H7 (cell line): Measurements from ENCODE around the gene REXO1. TPM values are rescaled to one million over a fixed set of nuclear protein-coding genes. Genes with fewer than 3 reads are reported as not detected.

Experiments used
- DNase-seq: peaks from one replicate; pipeline ENCODE4 v3.0.0; 2012
- H3K27me3 ChIP-seq: 2 replicates; pipeline ENCODE4 v1.6.0; 2011; ENCODE audit warnings: mild to moderate bottlenecking, low read length; ENCODE audit not compliant: control insufficient read depth, insufficient read depth
- H3K36me3 ChIP-seq: replicated peaks from 2 replicates; pipeline ENCODE4 v1.5.1; 2011; ENCODE audit warnings: low read length; ENCODE audit not compliant: control insufficient read depth, insufficient read depth
- H3K4me3 ChIP-seq: 2 replicates; pipeline ENCODE4 v1.5.1; 2011; ENCODE audit warnings: low read depth, mild to moderate bottlenecking, control low read depth, low read length, moderate library complexity; ENCODE audit not compliant: insufficient read depth
- total RNA-seq: library from RNA; depleted of rRNA; stranded (reverse); fragments of >200 nt; shearing (Covaris generic); gene quantifications from 2 replicates; pipeline ENCODE4 v1.2.3, GENCODE V29; 2014

REXO1 gene
- total RNA-seq, 1 experiment from 2014 or later: 19.8 TPM

DNA sequence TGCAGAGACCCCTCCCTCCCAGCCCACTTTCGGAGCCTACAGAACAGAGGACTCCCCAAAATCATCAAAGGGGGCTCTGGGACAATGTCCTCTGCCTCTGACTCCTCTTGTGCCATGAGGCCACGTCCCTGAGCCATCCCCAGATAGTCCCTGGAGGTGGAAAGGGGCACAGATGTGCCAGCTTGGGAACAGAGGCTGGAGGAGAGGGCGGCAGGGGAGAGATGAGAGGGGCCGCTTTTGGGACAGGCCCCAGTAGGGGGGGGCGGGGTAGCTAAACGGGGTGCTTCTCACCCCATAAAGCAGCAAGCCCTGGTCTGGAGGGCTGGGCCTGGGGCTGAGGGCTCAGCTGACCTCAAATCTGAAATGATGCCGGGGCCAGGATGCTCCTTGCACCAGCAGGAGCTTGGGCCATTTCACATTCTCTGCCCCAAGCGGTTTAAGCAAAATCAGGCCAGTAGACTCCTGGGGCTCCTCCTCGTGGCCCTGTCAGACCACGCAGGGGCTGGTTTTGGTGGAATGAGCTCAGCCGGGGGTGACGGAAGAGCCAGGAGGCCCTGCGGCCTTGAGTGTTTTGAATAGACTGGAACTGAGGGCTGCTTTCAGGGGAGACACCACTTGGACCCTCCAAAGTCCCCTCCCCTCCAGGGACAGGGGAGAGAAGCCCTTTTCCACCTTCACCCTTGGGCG lies 67.9 kb downstream of the REXO1 start:
- DNase-seq: no peak
- Histone ChIP-seq H3K4me3 (no peak overlapping the region), H3K27me3 (peaks cover 51% of the 10 kb centered on the region), H3K36me3 (no peaks in the 10 kb centered on the region)

DNA sequence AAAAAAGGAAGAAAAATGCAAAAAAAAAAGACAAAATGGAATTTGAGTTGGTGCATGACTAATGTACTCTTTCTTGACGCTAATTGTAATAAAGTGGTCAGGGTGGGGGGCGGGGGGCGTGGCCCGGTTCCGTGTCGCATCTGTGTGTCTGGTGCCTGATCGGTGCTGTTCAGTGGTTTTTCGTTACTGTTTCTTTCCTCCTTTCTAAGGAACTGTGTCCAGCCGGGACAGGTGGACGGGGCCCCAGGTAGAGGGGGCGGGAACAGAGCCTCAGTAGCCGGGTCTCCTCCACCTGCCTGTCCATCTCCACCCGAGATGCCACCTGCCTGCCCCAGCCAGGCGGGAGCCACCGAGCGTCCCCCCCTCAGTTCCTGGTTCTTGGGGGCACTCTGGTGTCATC lies 68.7 kb downstream of the REXO1 start:
- Histone ChIP-seq H3K27me3 (peaks cover 59% of the 10 kb centered on the region), H3K4me3 (no peak overlapping the region), H3K36me3 (no peaks in the 10 kb centered on the region)
- DNase-seq: peak; percentile 64

DNA sequence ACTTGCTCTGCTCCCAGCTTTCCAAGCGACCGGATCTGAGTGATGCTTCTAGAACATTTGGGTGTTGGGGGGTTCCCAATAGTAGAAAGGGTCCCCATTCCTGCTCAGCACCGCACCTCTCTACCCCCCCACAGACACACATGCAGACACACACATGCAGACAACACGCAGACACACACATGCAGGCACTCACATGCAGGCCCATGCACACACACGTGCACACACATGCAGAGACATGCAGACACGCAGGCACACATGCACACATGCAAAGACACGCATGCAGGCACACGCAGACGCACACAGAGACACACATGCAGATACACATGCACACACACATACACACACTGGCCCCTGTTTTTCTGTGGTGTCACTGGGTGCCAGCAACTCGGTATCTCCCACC lies 71.1 kb downstream of the REXO1 start:
- Histone ChIP-seq H3K4me3 (no peak overlapping the region), H3K36me3 (no peaks in the 10 kb centered on the region), H3K27me3 (peaks cover 73% of the 10 kb centered on the region)
- no peak for DNase-seq

DNA sequence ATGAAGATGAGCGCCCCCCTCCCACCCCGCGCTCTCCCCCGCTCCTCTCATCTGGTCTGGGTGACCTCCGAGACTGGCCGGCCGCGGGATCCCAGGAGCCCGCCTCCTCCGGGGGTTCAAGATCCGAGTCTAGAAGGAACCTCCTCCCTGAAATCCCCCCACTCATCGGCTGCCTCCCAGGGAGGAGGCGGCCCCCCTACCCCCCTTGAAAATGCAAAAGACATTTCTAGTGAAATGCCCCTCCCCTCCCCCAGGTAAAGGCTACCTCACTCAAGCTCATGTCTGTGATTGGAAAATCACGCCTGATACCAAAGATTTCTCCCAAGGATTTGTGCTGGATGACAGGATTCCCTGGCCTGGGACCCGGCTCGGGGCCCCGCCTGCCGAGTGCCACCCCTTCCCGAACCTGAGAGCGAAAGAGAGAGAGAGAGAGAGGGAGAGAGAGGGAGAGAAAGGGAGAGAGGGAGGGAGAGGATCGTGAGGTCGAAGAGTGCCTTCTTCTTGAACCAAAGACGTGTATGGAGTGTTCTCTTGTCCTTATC lies 71.6 kb downstream of the REXO1 start:
- H3K27me3 ChIP-seq: peaks cover 73% of the 10 kb centered on the region
- H3K36me3 ChIP-seq: no peaks in the 10 kb centered on the region
- peak overlapping the region; percentile 22; the same call in 1 of the 2 replicates for H3K4me3 ChIP-seq
- peak; percentile 75 for DNase-seq

DNA sequence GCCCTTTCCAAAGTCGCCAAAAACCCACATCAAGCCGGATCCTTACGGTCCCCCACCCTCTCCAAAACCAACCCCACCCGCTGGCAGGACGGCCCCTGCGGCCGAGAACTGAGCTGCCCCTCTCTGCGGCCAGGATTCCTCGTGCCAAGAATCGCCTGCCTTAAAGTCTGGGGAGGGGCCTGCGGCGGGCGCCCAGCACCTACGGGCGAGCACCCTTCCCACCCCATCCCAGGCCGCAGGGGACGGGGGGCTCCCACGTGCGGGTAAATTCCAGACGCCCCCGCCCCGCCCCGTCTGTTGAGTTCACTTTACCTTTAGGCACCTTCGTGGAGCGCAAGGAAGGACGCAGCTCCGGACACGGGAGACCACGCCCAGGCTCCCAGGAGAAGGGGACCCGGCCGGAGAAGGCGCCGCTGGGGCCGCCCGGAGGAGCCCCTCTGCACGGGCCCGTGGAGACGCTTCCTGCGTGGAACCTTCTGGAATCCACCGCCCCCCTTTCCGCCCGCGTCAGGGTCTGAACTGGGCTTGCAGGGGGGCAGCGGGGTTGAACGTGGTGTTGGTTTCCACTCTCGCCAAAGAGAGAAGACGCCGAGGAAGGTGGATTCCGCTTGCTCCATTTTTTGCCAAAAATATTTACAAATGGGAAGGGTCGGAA lies 72.2 kb downstream of the REXO1 start:
- Histone ChIP-seq H3K36me3 (no peaks in the 10 kb centered on the region), H3K27me3 (peaks cover 73% of the 10 kb centered on the region), H3K4me3 (peak overlapping the region; percentile 22; the same call in 1 of the 2 replicates)
- DNase-seq: peak; percentile 77

DNA sequence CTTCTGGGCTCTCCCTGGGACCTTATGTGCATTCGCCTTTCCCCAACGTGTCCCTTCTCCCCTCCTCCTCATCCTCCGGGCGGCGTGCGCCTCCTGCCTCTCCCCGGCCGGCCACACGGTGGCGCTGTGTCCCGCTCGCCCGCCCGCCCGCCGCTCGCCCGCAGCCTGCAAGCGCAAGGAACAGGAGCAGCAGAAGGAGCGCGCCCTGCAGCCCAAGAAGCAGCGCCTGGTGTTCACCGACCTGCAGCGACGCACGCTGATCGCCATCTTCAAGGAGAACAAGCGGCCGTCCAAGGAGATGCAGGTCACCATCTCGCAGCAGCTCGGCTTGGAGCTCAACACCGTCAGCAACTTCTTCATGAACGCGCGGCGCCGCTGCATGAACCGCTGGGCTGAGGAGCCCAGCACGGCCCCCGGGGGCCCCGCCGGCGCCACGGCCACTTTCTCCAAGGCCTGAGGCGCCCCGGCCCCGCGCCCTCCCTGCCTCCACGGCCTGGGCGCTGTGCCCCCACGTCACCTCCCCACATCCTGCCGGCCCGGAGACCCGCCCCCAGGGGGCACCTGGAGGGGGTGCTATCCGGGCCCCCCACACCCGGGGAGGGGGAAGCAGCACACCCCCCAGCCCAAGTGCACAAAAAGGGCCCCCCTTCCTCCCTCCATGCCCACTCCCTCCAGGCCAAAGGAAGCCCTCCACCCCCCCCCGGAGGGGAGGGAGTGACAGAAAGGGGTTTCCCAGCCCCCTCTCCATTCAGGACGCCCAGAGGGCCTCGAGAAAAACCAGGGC lies 73.1 kb downstream of the REXO1 start:
- DNase-seq: peak; percentile 95
- peaks cover 67% of the 10 kb centered on the region for H3K27me3 ChIP-seq
- no peaks in the 10 kb centered on the region for H3K36me3 ChIP-seq
- peak overlapping the region; percentile 42 for H3K4me3 ChIP-seq

DNA sequence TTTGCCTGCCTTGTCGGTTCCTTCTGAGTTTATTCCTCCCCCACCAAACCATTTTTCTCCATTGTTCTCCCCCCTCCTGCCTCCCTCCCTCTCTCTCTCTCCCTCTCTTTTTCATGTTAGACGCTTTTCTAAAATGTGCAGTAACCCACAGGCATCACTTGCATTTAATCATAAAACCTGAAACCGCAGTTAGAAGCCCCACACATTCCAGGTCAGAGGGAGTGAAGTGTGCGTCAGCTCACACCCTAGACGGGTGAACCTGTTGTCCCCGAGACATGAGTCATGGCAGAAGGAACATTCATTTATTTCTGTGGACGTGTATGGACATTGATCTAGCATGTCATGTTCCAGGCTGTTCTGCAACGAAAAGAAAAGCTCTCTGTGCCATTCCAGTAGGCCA lies 75.1 kb downstream of the REXO1 start:
- peaks cover 63% of the 10 kb centered on the region for H3K27me3 ChIP-seq
- H3K4me3 ChIP-seq: no peak overlapping the region
- DNase-seq: no peak
- H3K36me3 ChIP-seq: no peaks in the 10 kb centered on the region

DNA sequence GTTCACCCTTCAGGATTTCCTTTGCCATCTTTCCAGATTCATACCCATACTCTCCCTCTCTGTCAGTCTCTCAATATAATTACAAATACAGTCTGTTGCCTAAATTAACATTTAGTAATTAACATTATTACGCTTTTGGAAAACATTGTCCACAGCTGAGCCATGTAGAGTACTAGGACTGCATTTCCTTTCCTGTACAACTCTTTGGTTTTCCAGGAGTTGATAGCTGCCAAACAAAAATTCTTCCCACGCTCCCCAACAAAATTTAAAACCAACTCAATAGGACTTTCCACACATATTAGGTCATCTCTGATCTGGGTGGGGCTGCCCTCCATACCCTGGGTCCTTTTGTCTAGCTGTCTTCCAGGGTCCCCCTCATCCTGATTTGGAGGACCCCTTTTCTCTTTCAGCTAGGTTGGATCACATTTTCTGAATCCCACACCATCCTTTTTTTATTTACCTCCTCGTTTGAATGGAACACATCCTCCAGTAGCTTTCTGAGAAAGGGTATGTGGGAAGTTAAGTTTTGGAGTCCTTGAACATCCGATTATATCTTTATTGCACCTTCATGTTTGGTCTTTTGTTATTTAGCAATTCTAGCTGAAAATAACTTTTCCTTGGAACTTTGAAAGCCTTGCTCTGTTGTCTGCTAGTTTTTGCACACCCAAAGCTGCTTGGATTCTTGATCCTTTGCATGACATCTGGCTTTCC lies 77.3 kb downstream of the REXO1 start:
- H3K27me3 ChIP-seq: peaks cover 66% of the 10 kb centered on the region

DNA sequence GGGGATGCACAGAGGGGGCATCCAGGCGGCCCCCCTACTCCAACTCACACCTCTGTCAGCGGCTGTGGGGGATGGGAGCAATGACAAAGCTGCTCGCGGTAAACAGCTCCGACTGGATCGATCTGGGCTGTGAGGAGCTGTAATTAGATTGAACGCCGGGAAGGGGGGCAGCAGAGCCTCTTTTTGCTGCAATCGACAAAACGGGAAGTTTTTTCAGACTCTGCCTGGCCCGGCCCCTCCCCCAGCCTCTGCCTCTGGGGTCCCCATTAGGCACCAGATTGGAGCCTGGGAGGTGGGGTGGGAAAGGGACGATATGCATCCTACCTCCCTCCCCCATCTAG lies 78.7 kb downstream of the REXO1 start:
- DNase-seq: peak; percentile 73
- no peak overlapping the region for H3K4me3 ChIP-seq
- no peaks in the 10 kb centered on the region for H3K36me3 ChIP-seq
- H3K27me3 ChIP-seq: peaks cover 67% of the 10 kb centered on the region

More for the DNA sequence above, 77.3 kb downstream of the REXO1 start:
- Histone ChIP-seq H3K4me3 (no peak overlapping the region), H3K36me3 (no peaks in the 10 kb centered on the region)
- DNase-seq: no peak

DNA sequence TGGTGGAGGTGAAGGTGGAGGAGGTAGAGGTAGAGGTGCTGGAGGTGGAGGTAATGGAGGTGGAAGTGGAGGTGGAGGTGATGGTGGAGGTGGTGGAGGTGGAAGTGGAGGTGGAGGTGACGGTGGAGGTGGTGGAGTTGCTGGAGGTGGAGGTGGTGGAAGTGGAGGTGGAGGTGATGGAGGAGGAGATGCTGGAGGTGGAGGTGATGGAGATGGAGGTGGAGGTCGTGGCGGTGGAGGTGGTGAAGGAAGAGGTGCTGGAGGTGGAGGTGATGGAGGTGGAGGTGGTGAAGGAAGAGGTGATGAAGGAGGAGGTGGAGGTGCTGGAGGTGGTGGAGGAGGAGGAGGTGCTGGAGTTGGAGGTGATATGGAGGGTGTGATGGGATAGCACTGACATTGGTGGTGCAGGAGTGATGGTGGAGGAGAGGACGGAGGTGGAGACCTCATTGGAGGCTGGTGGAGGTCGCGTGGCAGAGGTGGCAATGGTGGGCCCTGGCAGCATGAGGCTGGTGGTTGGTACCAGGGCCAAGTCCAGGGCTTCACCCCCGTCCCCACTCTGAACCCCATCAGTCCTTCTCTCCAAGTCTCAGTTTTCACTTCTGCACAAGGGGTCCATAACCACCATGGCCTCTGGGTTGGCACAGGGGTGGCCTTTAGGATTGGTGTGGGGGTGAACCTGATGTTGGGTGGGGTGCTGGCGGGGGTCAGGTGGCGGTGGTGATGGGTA lies 79.2 kb downstream of the REXO1 start:
- H3K4me3 ChIP-seq: no peak overlapping the region
- DNase-seq: peak; percentile 35
- no peaks in the 10 kb centered on the region for H3K36me3 ChIP-seq
- H3K27me3 ChIP-seq: peaks cover 68% of the 10 kb centered on the region

DNA sequence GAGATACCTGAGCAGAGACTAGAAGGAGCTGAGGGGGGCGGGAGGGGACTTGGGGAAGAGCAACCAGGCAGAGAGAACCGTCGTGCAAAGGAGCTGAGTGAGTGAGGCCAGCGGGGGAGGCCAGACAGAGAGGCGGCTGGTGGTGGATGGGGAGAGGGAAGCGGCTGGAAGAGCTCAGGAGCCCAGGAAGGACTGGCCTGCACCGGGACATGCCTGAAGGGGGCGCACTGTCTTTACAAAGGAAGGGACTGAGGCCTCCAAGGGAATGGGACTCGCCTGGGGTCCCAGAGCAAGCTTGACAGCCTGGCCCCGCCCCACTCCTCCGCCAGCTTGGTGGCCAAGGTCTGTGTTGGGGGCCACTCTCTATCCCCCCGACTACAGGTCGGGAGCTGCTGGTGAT lies 80.0 kb downstream of the REXO1 start:
- DNase-seq: peak; percentile 94
- Histone ChIP-seq H3K4me3 (no peak overlapping the region), H3K36me3 (no peaks in the 10 kb centered on the region), H3K27me3 (peaks cover 68% of the 10 kb centered on the region)

DNA sequence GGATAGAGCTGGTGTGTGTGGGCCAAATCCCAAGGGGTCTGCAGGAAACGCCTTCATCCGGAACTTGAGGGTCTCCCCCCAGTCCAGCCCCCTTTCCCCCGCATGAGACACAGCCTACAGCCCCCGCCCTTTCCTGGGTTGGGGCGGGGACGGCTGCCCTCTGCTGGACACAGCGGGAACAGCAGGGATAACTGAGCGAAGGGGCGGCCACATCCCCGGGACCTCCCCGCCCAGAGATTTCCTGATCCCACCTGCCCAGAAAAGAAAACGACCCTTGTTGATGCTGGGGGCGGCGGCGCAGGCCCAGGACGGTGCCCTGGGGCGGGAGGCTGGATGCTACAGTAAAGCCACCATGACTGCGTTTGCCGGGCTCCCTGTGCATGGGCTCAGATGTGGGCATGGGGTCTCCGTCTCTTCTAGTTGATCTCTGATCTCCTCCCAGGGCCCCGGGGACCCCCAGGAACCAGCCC lies 80.8 kb downstream of the REXO1 start:
- H3K36me3 ChIP-seq: no peaks in the 10 kb centered on the region
- no peak overlapping the region for H3K4me3 ChIP-seq
- peak; percentile 98 for DNase-seq
- peaks cover 73% of the 10 kb centered on the region for H3K27me3 ChIP-seq

DNA sequence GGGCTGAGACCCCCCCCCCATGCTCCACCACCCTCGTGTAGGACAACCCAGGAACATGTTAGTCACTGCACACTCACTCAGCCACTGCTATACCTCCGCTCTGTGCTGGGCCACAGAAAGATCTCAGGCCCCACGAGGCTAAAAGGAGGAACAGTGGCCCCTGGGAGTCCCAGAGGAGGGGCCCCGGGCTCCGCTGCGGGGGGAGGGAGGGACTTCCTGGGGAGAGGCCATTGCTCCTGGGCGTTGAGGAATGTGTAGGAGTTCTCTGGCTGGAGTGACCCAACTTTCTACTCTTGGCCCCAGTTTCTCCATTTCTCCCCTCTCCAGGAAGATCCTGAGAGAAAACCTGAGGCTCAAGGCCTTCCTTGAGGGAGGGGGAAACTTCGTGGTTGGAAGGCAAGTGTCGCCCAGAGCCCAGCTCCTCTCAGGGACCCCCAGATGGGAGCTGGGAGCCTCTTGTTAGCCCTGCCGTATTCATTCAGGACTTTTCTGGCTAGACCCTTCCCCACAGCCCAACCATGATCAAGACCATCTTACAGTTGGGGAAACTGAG lies 81.4 kb downstream of the REXO1 start:
- peak; percentile 58 for DNase-seq
- Histone ChIP-seq H3K36me3 (no peaks in the 10 kb centered on the region), H3K4me3 (no peak overlapping the region), H3K27me3 (peaks cover 80% of the 10 kb centered on the region)
